SIG-M5 treated with dmso at 0.1 percent for 504 hours (cell line): Measurements from ENCODE around the gene STAT4.

ENCODE experiments used
- DNase-seq: peaks from one replicate; lab custom pipeline; 2025; ENCODE audit not compliant: unreplicated experiment; lab: John Stamatoyannopoulos, UW

Gene STAT4

GRCh38 chr2:191150600-191151330 lies at the start of gene STAT4:
STAT4 (minus strand) TSS chr2:191150994; CDS start chr2:191148203, 2,791 bp downstream.
- DNase-seq, result peak; percentile 37

- no peak for DNase-seq
Measured at GRCh38 chr2:191199929-191200512, 49.2 kb upstream of the STAT4 start.

- no peak for DNase-seq
Measured at GRCh38 chr2:191198271-191198670, 47.5 kb upstream of the STAT4 start.

- no peak for DNase-seq
Measured at GRCh38 chr2:191197096-191197495, 46.3 kb upstream of the STAT4 start.

- no peak for DNase-seq
Measured at GRCh38 chr2:191195021-191195420, 44.2 kb upstream of the STAT4 start.

GRCh38 chr2:191190861-191191552 lies 40.2 kb upstream of the STAT4 start:
- DNase-seq, result no peak

- DNase-seq, result no peak
Measured at GRCh38 chr2:191190435-191190834, 39.6 kb upstream of the STAT4 start.

GRCh38 chr2:191189112-191189635 lies 38.4 kb upstream of the STAT4 start:
- DNase-seq, result no peak

GRCh38 chr2:191188550-191189093 lies 37.8 kb upstream of the STAT4 start:
- no peak for DNase-seq

GRCh38 chr2:191187105-191187829 lies 36.5 kb upstream of the STAT4 start:
- no peak for DNase-seq

- DNase-seq, result no peak
Measured at GRCh38 chr2:191184457-191184856, 33.7 kb upstream of the STAT4 start.

GRCh38 chr2:191183516-191183915 lies 32.7 kb upstream of the STAT4 start:
- no peak for DNase-seq

- no peak for DNase-seq
Measured at GRCh38 chr2:191183081-191183480, 32.3 kb upstream of the STAT4 start.

GRCh38 chr2:191180713-191181112 lies 29.9 kb upstream of the STAT4 start:
- no peak for DNase-seq

GRCh38 chr2:191180276-191180675 lies 29.5 kb upstream of the STAT4 start:
- DNase-seq, result no peak

- DNase-seq, result no peak
Measured at GRCh38 chr2:191178806-191179514, 28.2 kb upstream of the STAT4 start.

GRCh38 chr2:191177751-191178736 lies 27.2 kb upstream of the STAT4 start:
- DNase-seq, result no peak

- DNase-seq, result no peak
Measured at GRCh38 chr2:191176801-191177438, 26.1 kb upstream of the STAT4 start.

- DNase-seq, result no peak
Measured at GRCh38 chr2:191176305-191176704, 25.5 kb upstream of the STAT4 start.
